Spleen (tissue), 7 donors: ENCODE data around the gene COX5B.

Source experiments
- POLR2A ChIP-seq, 3 donors: fragments of 450-650 bp; IDR thresholded peaks; one replicate each; pipeline ENCODE4 v1.5.1; 2017; ENCODE audit warnings: antibody characterized with exemption in 3 of 3, mild to moderate bottlenecking in 1 of 3
- POLR2AphosphoS5 ChIP-seq, 3 donors: sonication (generic); formaldehyde crosslinking; IDR thresholded peaks; one replicate each; pipeline ENCODE4 v1.5.1; 2017; ENCODE audit warnings: antibody characterized with exemption in 3 of 3
- TF ChIP-seq, protein P1 (sequence below), 11 experiments: fragments of 200-600 bp in 7 of 11; fragments of 450-650 bp in 4 of 11; sonication (generic) in 4 of 11; IDR thresholded peaks in 8 of 11; conservative IDR thresholded peaks in 3 of 11; 1 replicate in 7 of 11; 2 replicates in 4 of 11; pipeline versions ENCODE4 v1.4.0 to v1.8.0; 2016 to 2021; ENCODE audit warnings: antibody characterized with exemption in 11 of 11, inconsistent platforms in 4 of 11, mild to moderate bottlenecking in 1 of 11
- donor health status: DM: no; HTN: no; CAD: no; lungs with moderate emphysema.
- donor health status: DM: no; HTN: no; CAD: no.
- donor health status: DM: no; HTN: no; CAD: no.

DNA sequence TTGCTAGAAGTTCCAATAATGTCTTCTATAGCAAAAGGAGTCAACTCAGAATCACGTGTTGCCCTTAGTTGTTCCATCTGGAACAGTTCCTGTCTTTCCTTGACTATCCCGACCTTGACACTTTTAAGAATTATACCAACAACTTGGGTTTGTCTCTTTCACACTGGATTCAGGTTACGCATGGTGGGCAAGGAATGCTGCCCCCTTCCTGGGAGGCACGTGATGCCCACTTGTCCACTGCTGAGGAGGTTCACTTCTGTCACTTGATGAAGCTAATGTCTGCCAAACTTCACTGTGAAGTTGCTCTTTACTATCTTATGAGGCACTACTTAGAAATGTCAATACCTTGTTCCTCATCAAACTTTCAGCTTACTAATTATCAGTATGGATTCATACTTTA lies 5.3 kb downstream of the COX5B start:
- TF ChIP-seq, protein P1, sequence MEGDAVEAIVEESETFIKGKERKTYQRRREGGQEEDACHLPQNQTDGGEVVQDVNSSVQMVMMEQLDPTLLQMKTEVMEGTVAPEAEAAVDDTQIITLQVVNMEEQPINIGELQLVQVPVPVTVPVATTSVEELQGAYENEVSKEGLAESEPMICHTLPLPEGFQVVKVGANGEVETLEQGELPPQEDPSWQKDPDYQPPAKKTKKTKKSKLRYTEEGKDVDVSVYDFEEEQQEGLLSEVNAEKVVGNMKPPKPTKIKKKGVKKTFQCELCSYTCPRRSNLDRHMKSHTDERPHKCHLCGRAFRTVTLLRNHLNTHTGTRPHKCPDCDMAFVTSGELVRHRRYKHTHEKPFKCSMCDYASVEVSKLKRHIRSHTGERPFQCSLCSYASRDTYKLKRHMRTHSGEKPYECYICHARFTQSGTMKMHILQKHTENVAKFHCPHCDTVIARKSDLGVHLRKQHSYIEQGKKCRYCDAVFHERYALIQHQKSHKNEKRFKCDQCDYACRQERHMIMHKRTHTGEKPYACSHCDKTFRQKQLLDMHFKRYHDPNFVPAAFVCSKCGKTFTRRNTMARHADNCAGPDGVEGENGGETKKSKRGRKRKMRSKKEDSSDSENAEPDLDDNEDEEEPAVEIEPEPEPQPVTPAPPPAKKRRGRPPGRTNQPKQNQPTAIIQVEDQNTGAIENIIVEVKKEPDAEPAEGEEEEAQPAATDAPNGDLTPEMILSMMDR (IDR thresholded peaks at IDR 0.05 in 8 of 11, conservative IDR thresholded peaks at IDR 0.05 in 3 of 11), result no peak
- TF ChIP-seq POLR2AphosphoS5 (IDR thresholded peaks at IDR 0.05) (peak in 1 of 3 donors; percentile 58), POLR2A (IDR thresholded peaks at IDR 0.05) (no peak)
